ENCODE results near the gene RPS25.
"Not testable (repeated sequence)": the region's sequence is repeated elsewhere in the genome, so short reads cannot be mapped to it uniquely, and the experiment has no call there.

Gene RPS25

DNA sequence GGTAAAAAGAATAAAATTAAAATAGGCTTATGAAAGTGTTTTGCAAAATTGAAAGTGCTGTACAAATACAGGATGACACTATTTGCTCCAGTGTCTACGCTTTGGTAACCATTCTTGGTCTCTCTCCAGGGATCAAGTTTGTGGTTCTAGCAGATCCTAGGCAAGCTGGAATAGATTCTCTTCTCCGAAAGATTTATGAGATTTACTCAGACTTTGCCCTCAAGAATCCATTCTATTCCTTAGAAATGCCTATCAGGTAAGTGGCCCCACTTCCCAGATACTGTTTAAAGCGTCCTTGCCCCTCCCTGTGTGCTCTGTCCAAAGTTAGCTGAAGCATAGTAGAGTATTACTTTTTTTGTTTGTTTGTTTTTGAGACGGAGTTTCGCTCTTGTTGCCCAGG, 3.5 kb upstream of the RPS25 start:
- Mint-ChIP-seq H3K4me3 (peak overlapping the region in 1 of 2 donors; percentile 98), H3K36me3 (ENCODE audit: insufficient read depth) (peaks cover 75% of the 10 kb centered on the region), H3K4me1 (ENCODE audit: low read depth in 2 of 2) (peaks cover 16 to 49% of the 10 kb centered on the region in 2 donors), H3K27me3 (no peaks in the 10 kb centered on the region), H3K27ac (peak overlapping the region in 1 of 2 donors; percentile 99), H3K9me3 (no peaks in the 10 kb centered on the region)
- DNase-seq: no peak
- ATAC-seq (replicated peaks): no peak

DNA sequence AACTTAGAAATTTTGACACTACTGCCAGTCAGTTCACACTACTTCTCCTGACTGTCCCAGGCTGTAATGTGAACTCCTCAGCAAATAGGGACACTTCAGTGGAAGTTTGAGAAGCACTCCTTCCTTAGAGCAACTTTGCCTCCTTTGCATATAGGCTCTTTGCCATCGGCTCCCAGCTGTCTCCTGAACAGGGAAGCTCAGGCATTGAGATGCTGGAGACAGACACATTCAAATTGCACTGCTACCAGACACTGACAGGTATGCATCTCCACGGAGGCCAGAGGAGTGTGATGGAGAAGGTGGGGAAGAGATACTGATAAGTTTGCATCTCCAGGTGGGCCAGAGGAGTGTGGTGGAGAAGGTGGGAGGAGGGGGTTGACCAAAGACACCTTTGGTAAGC, 1.9 kb upstream of the RPS25 start:
- no peaks in the 10 kb centered on the region for H3K9me3 Mint-ChIP-seq
- ATAC-seq (replicated peaks): no peak
- H3K27me3 Mint-ChIP-seq: no peaks in the 10 kb centered on the region
- no peak for DNase-seq
- H3K27ac Mint-ChIP-seq: peak overlapping the region; percentile 99 to 100
- peaks cover 89% of the 10 kb centered on the region for H3K36me3 Mint-ChIP-seq (ENCODE audit: insufficient read depth)
- peaks cover 27 to 58% of the 10 kb centered on the region in 2 donors for H3K4me1 Mint-ChIP-seq (ENCODE audit: low read depth in 2 of 2)
- H3K4me3 Mint-ChIP-seq: peak overlapping the region; percentile 98 to 100

DNA sequence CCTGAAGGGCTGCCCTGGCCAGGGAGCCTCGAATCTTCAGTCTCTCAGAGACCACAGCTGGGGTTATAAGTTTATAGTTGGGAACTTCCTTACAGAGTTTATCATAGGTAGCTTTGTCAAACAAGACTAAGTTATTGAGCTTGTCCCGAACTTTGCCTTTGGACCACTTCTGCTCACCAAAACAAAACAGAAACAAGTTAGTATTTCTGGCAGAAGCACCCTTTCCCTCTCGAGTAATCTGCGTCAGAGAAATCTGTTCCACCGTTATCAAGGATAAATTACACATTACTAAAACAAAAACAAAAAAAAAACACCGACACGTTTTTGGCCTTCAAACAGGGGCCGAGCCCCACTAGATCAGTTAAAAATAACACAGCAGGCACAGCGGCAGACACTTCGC, 766 bp downstream of the RPS25 start:
- Mint-ChIP-seq H3K36me3 (ENCODE audit: insufficient read depth) (peaks cover 91% of the 10 kb centered on the region), H3K4me3 (peak overlapping the region; percentile 98 to 100), H3K27ac (peak overlapping the region; percentile 99 to 100), H3K4me1 (ENCODE audit: low read depth in 2 of 2) (peaks cover 27 to 45% of the 10 kb centered on the region in 2 donors)
- H3K27me3 Mint-ChIP-seq; ATAC-seq (replicated peaks); DNase-seq; H3K9me3 Mint-ChIP-seq: not testable (repeated sequence)

DNA sequence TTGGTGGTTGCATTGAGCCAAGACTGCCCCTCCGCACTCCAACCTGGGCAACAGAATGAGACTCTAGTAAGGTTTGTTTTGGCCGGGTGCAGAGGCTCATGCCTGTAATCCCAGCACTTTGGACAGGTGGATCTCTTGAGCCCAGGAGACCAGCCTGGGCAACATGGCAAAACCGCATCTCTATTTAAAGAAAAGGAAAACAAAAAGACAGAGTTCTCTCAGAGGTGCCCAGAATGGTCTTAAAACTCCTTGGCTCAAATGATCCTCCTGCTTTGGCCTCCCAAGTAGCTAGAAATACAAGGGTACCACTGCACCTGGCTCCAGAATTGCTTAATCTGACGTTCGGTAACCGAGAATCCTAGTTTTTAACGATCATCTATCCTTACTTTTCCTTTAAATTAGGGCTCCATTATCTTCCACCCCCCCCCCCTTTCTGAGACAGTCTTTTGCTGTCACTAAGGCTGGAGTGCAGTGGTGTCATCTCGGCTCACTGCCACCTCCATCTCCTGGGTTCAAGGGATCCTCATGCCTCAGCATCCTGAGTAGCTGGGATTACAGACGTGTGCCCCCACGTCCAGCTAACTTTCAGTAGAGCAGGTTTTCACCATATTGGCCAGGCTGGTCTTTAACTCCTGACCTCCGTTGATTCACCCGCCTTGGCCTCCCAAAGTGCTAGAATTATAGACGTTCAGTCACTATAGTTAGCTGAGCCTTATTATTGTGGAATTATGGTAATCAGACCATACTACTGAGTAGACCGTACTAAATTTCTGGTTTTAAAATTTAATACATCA, 1.7 kb downstream of the RPS25 start:
- DNase-seq (no peak), ATAC-seq (replicated peaks) (no peak)
- peaks cover 82% of the 10 kb centered on the region for H3K36me3 Mint-ChIP-seq (ENCODE audit: insufficient read depth)
- no peaks in the 10 kb centered on the region for H3K27me3 Mint-ChIP-seq
- H3K27ac Mint-ChIP-seq: peak overlapping the region; percentile 99 to 100
- peaks cover 27 to 42% of the 10 kb centered on the region in 2 donors for H3K4me1 Mint-ChIP-seq (ENCODE audit: low read depth in 2 of 2)
- no peaks in the 10 kb centered on the region for H3K9me3 Mint-ChIP-seq
- peak overlapping the region; percentile 98 to 100 for H3K4me3 Mint-ChIP-seq

DNA sequence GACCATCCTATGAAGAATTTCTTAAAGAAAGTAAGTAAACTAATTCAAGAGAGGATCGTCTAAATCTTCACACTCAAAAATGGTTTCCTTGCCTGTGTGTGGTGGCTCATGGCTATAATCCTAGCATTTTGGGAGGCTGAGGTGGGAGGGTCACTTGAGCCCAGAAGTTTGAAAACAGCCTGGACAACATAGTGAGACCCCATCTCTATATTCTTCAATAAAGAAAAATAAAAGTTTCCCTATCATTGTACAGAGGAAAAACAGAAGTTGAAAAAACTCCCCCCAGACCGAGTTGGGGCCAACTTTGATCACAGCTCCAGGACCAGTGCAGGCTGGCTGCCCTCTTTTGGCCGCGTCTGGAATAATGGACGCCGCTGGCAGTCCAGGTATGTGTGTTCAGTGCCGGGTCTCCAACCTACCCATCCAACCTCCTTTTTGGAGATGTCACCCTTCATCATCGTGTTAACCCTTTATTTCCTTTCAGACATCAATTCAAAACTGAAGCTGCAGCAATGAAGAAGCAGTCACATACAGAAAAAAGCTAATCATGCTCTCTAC, 3.0 kb downstream of the RPS25 start:
- H3K36me3 Mint-ChIP-seq (ENCODE audit: insufficient read depth): peaks cover 80% of the 10 kb centered on the region
- H3K27me3 Mint-ChIP-seq: no peaks in the 10 kb centered on the region
- H3K27ac Mint-ChIP-seq: peak overlapping the region; percentile 58 to 100
- H3K4me1 Mint-ChIP-seq (ENCODE audit: low read depth in 2 of 2): peaks cover 26 to 38% of the 10 kb centered on the region in 2 donors
- DNase-seq (no peak), ATAC-seq (replicated peaks) (no peak)
- no peak overlapping the region for H3K4me3 Mint-ChIP-seq
- no peaks in the 10 kb centered on the region for H3K9me3 Mint-ChIP-seq

DNA sequence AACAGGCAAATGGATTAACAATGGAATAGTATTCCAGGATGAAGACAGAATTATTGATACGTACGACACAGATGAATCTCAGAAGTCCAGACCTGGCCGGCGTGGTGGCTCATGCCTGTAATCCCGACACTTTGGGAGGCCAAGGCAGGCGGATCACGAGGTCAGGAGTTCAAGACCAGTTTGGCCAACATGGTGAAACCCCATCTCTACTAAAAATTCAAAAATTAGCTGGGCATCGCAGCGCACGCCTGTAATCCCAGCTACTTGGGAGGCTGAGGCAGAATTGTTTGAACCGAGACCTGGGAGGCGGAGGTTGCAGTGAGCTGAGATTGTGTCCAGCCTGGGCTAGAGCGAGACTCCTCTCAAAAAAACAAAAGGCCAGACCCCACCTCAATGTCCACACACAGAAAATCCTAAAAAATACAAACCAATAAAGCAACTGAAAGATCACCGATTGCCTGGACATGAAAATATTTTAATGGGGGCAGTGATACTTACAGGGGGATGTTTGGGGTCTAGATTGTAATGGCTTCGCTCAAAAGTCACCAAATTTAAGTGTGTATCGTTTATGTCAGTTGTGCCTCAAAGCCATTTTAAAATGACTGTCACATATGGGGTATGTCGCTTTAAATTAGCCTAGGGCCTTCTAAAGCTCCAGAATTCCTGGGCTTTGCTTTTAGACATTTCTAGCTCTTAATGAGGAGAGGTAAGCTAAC, 3.8 kb downstream of the RPS25 start:
- Mint-ChIP-seq H3K27me3 (no peaks in the 10 kb centered on the region), H3K27ac (peak overlapping the region in 1 of 2 donors; percentile 46), H3K4me3 (no peak overlapping the region), H3K36me3 (ENCODE audit: insufficient read depth) (peaks cover 78% of the 10 kb centered on the region), H3K9me3 (no peaks in the 10 kb centered on the region), H3K4me1 (ENCODE audit: low read depth in 2 of 2) (peaks cover 23 to 31% of the 10 kb centered on the region in 2 donors)
- ATAC-seq (replicated peaks) (no peak), DNase-seq (no peak)

DNA sequence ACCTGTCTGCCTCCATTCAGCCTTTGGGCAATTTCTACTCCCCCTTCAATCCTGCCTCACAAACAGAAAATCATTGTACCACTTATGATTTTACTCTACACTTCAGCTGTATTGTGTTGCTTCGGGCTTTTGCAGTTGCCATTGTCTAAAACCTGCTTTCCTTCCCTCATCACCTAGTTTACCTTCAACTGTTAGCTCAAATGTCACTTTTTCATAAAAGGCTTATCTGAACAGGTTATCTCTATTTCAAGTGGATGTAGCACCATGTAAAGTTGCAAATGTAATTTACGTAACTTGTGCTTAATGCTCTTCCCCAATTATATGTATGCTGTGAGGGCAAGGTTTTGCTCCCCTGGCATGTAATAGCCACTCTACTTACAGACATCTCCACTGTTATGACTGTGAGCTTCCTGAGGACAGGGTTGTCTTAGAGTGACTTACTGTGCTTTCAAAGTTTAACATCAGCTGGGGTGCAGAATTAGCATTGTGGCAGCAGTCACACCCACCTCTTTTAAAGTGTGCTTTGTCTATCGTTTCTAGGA, 5.4 kb downstream of the RPS25 start:
- no peak for ATAC-seq (replicated peaks)
- Mint-ChIP-seq H3K9me3 (no peaks in the 10 kb centered on the region), H3K4me1 (ENCODE audit: low read depth in 2 of 2) (peaks cover 16 to 27% of the 10 kb centered on the region in 2 donors), H3K27ac (peak overlapping the region in 1 of 2 donors; percentile 17), H3K36me3 (ENCODE audit: insufficient read depth) (peaks cover 71% of the 10 kb centered on the region), H3K27me3 (no peaks in the 10 kb centered on the region), H3K4me3 (no peak overlapping the region)
- DNase-seq: no peak

DNA sequence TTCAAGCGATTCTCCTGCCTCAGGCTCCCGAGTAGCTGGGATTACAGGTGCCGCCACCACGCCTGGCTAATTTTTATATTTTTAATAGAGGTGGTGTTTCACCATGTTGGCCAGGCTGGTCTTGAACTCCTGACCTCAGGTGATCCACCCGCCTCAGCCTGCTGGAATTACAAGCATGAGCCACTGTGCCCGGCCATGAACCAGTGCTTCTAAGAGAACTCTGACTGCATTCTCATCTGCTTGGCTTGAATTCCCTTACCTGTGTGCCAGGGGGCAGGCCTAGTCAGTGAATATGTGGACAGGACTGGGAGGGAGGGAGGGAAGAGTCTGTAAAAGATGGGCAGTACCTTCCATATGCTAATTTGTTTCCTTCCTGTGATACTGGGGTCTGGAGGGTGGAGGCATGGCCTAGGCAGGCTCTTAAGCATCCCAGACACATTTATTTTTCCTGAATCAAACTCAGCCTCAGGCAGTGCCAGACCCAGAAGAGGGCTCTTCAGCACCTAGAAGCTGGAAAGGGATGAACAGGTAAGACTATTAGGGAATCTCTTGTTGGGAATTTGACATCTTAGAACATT, 6.6 kb downstream of the RPS25 start:
- Mint-ChIP-seq H3K4me3 (no peak overlapping the region), H3K27ac (no peak overlapping the region), H3K27me3 (no peaks in the 10 kb centered on the region), H3K4me1 (ENCODE audit: low read depth in 2 of 2) (peaks cover 12 to 19% of the 10 kb centered on the region in 2 donors), H3K36me3 (ENCODE audit: insufficient read depth) (peaks cover 73% of the 10 kb centered on the region), H3K9me3 (no peaks in the 10 kb centered on the region)
- no peak for DNase-seq
- no peak for ATAC-seq (replicated peaks)

DNA sequence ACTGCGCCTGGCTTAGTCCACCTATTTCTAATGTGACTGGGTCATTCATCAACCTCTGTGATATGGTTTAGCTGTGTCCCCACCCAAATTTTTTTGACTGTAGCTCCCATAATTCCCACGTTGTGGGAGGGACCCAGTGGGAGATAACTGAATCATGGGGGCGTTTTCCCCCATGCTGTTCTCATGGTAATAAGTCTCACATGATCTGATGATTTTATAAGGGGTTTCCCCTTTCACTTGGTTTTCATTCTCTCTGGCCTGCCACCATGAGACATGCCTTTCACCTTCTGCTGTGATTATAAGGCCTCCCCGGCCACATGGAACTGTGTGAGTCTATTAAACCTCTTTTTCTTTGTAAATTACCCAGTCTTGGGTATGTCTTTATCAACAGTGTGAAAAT, 11.5 kb downstream of the RPS25 start:
- H3K9me3 Mint-ChIP-seq: no peaks in the 10 kb centered on the region
- H3K36me3 Mint-ChIP-seq (ENCODE audit: insufficient read depth): peaks cover 81% of the 10 kb centered on the region
- DNase-seq: no peak
- no peak overlapping the region for H3K4me3 Mint-ChIP-seq
- ATAC-seq (replicated peaks): no peak
- peaks cover 1 to 5% of the 10 kb centered on the region in 2 donors for H3K4me1 Mint-ChIP-seq (ENCODE audit: low read depth in 2 of 2)
- H3K27me3 Mint-ChIP-seq: no peaks in the 10 kb centered on the region
- peak overlapping the region in 1 of 2 donors; percentile 23 for H3K27ac Mint-ChIP-seq

DNA sequence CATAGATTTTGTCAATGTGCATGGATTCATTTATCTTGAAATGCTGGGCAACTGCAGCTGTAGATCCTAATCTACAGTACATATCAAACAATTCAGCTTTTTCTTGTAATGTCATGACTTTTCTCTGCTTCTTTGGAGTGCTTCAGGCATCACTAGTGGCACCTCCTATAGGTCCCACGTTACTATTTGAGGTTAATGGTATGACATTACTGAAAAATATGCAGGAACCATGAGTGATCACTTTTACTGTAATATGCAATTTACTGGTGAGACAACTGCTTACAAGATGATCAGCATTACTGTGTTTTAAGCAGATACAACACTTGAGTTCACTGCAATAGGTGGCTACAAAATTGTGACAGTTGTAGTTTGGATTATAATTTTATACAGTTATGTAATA, 17.2 kb downstream of the RPS25 start:
- ATAC-seq (replicated peaks): no peak
- Mint-ChIP-seq H3K4me3 (no peak overlapping the region), H3K27ac (no peak overlapping the region), H3K4me1 (ENCODE audit: low read depth in 2 of 2) (peaks cover 25 to 26% of the 10 kb centered on the region in 2 donors), H3K36me3 (ENCODE audit: insufficient read depth) (peaks cover 76% of the 10 kb centered on the region), H3K9me3 (no peaks in the 10 kb centered on the region), H3K27me3 (no peaks in the 10 kb centered on the region)
- DNase-seq: no peak

DNA sequence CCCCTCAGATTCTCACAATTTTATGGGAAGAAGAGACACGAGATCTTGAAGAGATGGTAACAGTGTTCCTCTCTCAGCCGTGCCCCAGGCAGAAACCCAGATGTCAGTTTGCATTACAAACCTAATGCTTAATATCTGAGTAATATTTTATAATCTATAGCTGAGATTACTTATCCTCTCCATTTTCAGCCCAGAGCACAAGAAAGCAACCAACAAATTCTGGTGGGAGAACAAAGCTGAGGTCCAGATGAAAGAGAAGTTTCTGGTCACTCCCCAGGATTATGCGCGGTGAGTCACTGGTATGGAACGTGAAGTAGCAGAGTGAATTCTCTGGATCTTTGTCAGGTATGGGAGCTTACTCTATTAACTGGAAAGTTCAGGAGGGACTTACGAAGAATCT, 19.3 kb downstream of the RPS25 start:
- Mint-ChIP-seq H3K27me3 (no peaks in the 10 kb centered on the region), H3K9me3 (no peaks in the 10 kb centered on the region), H3K27ac (peak overlapping the region; percentile 98 to 99), H3K36me3 (ENCODE audit: insufficient read depth) (peaks cover 56% of the 10 kb centered on the region), H3K4me3 (peak overlapping the region; percentile 82 to 95), H3K4me1 (ENCODE audit: low read depth in 2 of 2) (peaks cover 25 to 26% of the 10 kb centered on the region in 2 donors)
- no peak for DNase-seq
- no peak for ATAC-seq (replicated peaks)

DNA sequence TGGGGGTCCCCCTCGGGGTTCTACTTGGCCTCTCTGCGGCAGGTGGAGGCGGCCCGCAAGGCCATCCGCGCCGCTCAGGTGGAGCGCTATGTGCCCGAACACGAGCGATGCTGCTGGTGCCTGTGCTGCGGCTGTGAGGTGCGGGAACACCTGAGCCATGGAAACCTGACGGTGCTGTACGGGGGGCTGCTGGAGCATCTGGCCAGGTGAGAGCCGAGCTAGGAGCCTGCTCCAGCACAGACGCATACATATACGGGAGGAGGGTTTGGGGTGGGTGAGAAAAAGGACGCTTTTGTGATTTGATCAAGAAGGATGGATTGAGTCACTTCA, 19.8 kb downstream of the RPS25 start:
- ATAC-seq (replicated peaks): peak; percentile 9
- H3K9me3 Mint-ChIP-seq: no peaks in the 10 kb centered on the region

More for the DNA sequence above, 19.8 kb downstream of the RPS25 start:
- Mint-ChIP-seq H3K27me3 (no peaks in the 10 kb centered on the region), H3K36me3 (ENCODE audit: insufficient read depth) (peaks cover 51% of the 10 kb centered on the region), H3K4me3 (peak overlapping the region; percentile 82 to 95), H3K4me1 (ENCODE audit: low read depth in 2 of 2) (peaks cover 25 to 26% of the 10 kb centered on the region in 2 donors), H3K27ac (peak overlapping the region; percentile 98 to 99)
- no peak for DNase-seq
